H1 (cell line): Measurements from ENCODE around the gene PAAF1. TPM values are rescaled to one million over a fixed set of nuclear protein-coding genes. Genes with fewer than 3 reads are reported as not detected.

Source experiments
- CTCF ChIA-PET: fragments of 300-600 bp; sonication (Branson Sonifier 250); formaldehyde crosslinking; loops from one replicate; lab custom pipeline; 2021; ENCODE audit not compliant: partially characterized antibody; lab: Charles Lee
- POLR2A ChIA-PET: fragments of 300-600 bp; sonication (Branson Sonifier 250); formaldehyde crosslinking; loops from one replicate; lab custom pipeline; 2021; ENCODE audit warnings: inconsistent platforms; ENCODE audit not compliant: partially characterized antibody; lab: Charles Lee
- DNase-seq, 2 experiments: peaks; one replicate each; pipeline versions ENCODE4 v3.0.0 to v3.0.0-alpha.2; 2010 to 2022; ENCODE audit warnings: low spot score in 2 of 2, low read depth in 1 of 2, mixed read lengths in 1 of 2
- FAIRE-seq: peaks from 2 replicates; lab custom pipeline; 2011; peaks lifted over from hg19 to GRCh38; lab: Jason Lieb, UNC
- H2AFZ ChIP-seq: 2 replicates; pipeline ENCODE4 v1.8.1; 2012; ENCODE audit warnings: low read length, inconsistent platforms
- H2AK5ac ChIP-seq: 2 replicates; pipeline ENCODE4 v1.6.1; 2013; ENCODE audit warnings: low read depth, low read length
- H2BK120ac ChIP-seq: replicated peaks from 2 replicates; pipeline ENCODE3; 2013; ENCODE audit warnings: low read depth, low read length, inconsistent platforms
- H2BK12ac ChIP-seq: 2 replicates; pipeline ENCODE4 v1.6.1; 2013; ENCODE audit warnings: low read depth, low read length
- H2BK15ac ChIP-seq: 2 replicates; pipeline ENCODE4 v1.6.1; 2013; ENCODE audit warnings: low read length
- H2BK20ac ChIP-seq: 2 replicates; pipeline ENCODE4 v1.6.1; 2013; ENCODE audit warnings: low read length
- H2BK5ac ChIP-seq: 2 replicates; pipeline ENCODE4 v1.6.1; 2013; ENCODE audit warnings: low read depth, low read length
- H3K14ac ChIP-seq: 2 replicates; pipeline ENCODE4 v1.6.1; 2013; ENCODE audit warnings: inconsistent platforms; ENCODE audit not compliant: insufficient read length
- H3K18ac ChIP-seq: 2 replicates; pipeline ENCODE4 v1.6.1; 2013; ENCODE audit warnings: low read length; ENCODE audit errors: extremely low read depth
- H3K23ac ChIP-seq: 2 replicates; pipeline ENCODE4 v1.6.1; 2013; ENCODE audit warnings: inconsistent platforms; ENCODE audit not compliant: insufficient read length
- H3K23me2 ChIP-seq: 2 replicates; pipeline ENCODE4 v1.6.1; 2013; ENCODE audit warnings: low read depth, low read length
- H3K27ac ChIP-seq: 2 replicates; pipeline ENCODE4 v1.6.1; 2011; ENCODE audit warnings: low read depth, low read length, inconsistent platforms
- H3K27me3 ChIP-seq, 4 experiments: replicated peaks in 1 of 4; 1 replicate in 1 of 4; 2 replicates in 3 of 4; pipeline versions ENCODE4 v1.6.1 to v1.8.1; 2011 to 2013; ENCODE audit warnings: low read length in 3 of 4, mild to moderate bottlenecking in 3 of 4, inconsistent platforms in 2 of 4, mixed read lengths in 2 of 4, moderate library complexity in 1 of 4; ENCODE audit not compliant: control insufficient read depth in 3 of 4, insufficient read depth in 3 of 4; ENCODE audit errors: extremely low read depth in 1 of 4
- H3K36me3 ChIP-seq, 4 experiments: 2 replicates each; pipeline versions ENCODE4 v1.6.1 to v1.8.1; 2011 to 2013; ENCODE audit warnings: mild to moderate bottlenecking in 4 of 4, low read length in 3 of 4, moderate library complexity in 2 of 4, control low read depth in 1 of 4, inconsistent platforms in 1 of 4; ENCODE audit not compliant: insufficient read depth in 4 of 4, control insufficient read depth in 2 of 4
- H3K4ac ChIP-seq: replicated peaks from 2 replicates; pipeline ENCODE3; 2013; ENCODE audit warnings: low read length, low read depth, mixed read lengths, inconsistent platforms; ENCODE audit not compliant: insufficient read length
- H3K4me1 ChIP-seq, 4 experiments: replicated peaks in 1 of 4; 1 replicate in 1 of 4; 2 replicates in 3 of 4; pipeline versions ENCODE4 v1.6.1 to v1.8.1; 2011 to 2013; ENCODE audit warnings: low read length in 3 of 4, inconsistent platforms in 2 of 4, mixed read lengths in 1 of 4; ENCODE audit not compliant: insufficient read depth in 4 of 4, control insufficient read depth in 3 of 4
- H3K4me2 ChIP-seq, 2 experiments: 2 replicates each; pipeline versions ENCODE4 v1.6.1 to v1.8.1; 2011 to 2013; ENCODE audit warnings: low read depth in 2 of 2, low read length in 2 of 2, control low read depth in 1 of 2, inconsistent platforms in 1 of 2, mild to moderate bottlenecking in 1 of 2; ENCODE audit not compliant: insufficient read depth in 1 of 2
- H3K4me3 ChIP-seq, 4 experiments: fragments of 200-600, 300-600 bp in 1 of 4; sonication (generic), shearing (Covaris generic), sonication (Bioruptor Twin) in 1 of 4; 2 replicates each; pipeline versions ENCODE4 v1.5.1 to v1.8.1; 2011 to 2016; ENCODE audit warnings: low read length in 4 of 4, low read depth in 3 of 4, control low read depth in 2 of 4, inconsistent platforms in 2 of 4, mild to moderate bottlenecking in 2 of 4, mixed read lengths in 1 of 4, moderate library complexity in 1 of 4; ENCODE audit not compliant: insufficient read depth in 2 of 4; ENCODE audit errors: extremely low read depth in 1 of 4
- H3K56ac ChIP-seq: replicated peaks from 2 replicates; pipeline ENCODE3; 2013; ENCODE audit warnings: low read depth, mild to moderate bottlenecking, mixed read lengths, low read length, inconsistent platforms; ENCODE audit not compliant: insufficient read length
- H3K79me1 ChIP-seq: 2 replicates; pipeline ENCODE4 v1.6.1; 2013; ENCODE audit warnings: low read depth, low read length, control low read depth
- H3K79me2 ChIP-seq, 2 experiments: 2 replicates each; pipeline versions ENCODE4 v1.6.1 to v1.8.1; 2012 to 2013; ENCODE audit warnings: low read length in 2 of 2, mild to moderate bottlenecking in 2 of 2, inconsistent platforms in 1 of 2; ENCODE audit not compliant: insufficient read depth in 2 of 2, control insufficient read depth in 1 of 2
- H3K9ac ChIP-seq, 4 experiments: replicated peaks in 1 of 4; 1 replicate in 1 of 4; 2 replicates in 3 of 4; pipeline versions ENCODE4 v1.6.1 to v1.8.1; 2011 to 2013; ENCODE audit warnings: low read depth in 3 of 4, low read length in 3 of 4, control low read depth in 2 of 4, mild to moderate bottlenecking in 2 of 4, moderate library complexity in 2 of 4, inconsistent platforms in 1 of 4; ENCODE audit errors: extremely low read depth in 1 of 4
- H3K9me3 ChIP-seq, 2 experiments: 2 replicates each; pipeline versions ENCODE4 v1.6.1 to v1.8.1; 2012 to 2013; ENCODE audit warnings: mild to moderate bottlenecking in 2 of 2, moderate library complexity in 2 of 2, control low read depth in 1 of 2, inconsistent platforms in 1 of 2, low read depth in 1 of 2, low read length in 1 of 2, mixed read lengths in 1 of 2; ENCODE audit not compliant: insufficient read depth in 2 of 2
- H4K20me1 ChIP-seq, 2 experiments: replicated peaks in 1 of 2; 2 replicates each; pipeline versions ENCODE3 to v1.8.1; 2011 to 2013; ENCODE audit warnings: inconsistent platforms in 2 of 2, low read length in 2 of 2, mild to moderate bottlenecking in 1 of 2; ENCODE audit not compliant: insufficient read depth in 2 of 2, control insufficient read depth in 1 of 2
- H4K5ac ChIP-seq: 2 replicates; pipeline ENCODE4 v1.6.1; 2013; ENCODE audit warnings: low read length, low read depth, mixed read lengths, inconsistent platforms; ENCODE audit not compliant: insufficient read length
- H4K8ac ChIP-seq: 2 replicates; pipeline ENCODE4 v1.8.0; 2013; ENCODE audit warnings: mild to moderate bottlenecking, moderate library complexity, low read length, inconsistent platforms; ENCODE audit not compliant: insufficient read depth; ENCODE audit errors: extremely low read depth
- H4K91ac ChIP-seq: replicated peaks from 2 replicates; pipeline ENCODE3; 2013; ENCODE audit warnings: low read length, mixed read lengths, inconsistent platforms; ENCODE audit not compliant: insufficient read length
- BRCA1 ChIP-seq: IDR thresholded peaks from 2 replicates; pipeline ENCODE4 v1.6.1; 2012; ENCODE audit warnings: low read depth, low read length, improper control_type of control experiment
- CBX8 ChIP-seq: fragments of 300-800, 300-1000 bp; sonication (generic); IDR thresholded peaks from 2 replicates; pipeline ENCODE4 v1.7.1; 2016; ENCODE audit warnings: low read depth, low read length, borderline replicate concordance
- CHD1 ChIP-seq: IDR thresholded peaks from 2 replicates; pipeline ENCODE4 v1.6.1; 2012; ENCODE audit warnings: low read depth, low read length, improper control_type of control experiment
- EP300 ChIP-seq, 2 experiments: IDR thresholded peaks; 1 replicate in 1 of 2; 2 replicates in 1 of 2; pipeline ENCODE4 v1.6.1; 2011 to 2012; ENCODE audit warnings: low read depth in 2 of 2, low read length in 2 of 2, mild to moderate bottlenecking in 2 of 2, borderline replicate concordance in 1 of 2, inconsistent platforms in 1 of 2, moderate library complexity in 1 of 2
- EZH2 ChIP-seq: fragments of 200-600 bp; sonication (generic); IDR thresholded peaks from 2 replicates; pipeline ENCODE4 v1.7.1; 2012; ENCODE audit warnings: low read depth, mild to moderate bottlenecking, moderate library complexity, low read length, inconsistent platforms; ENCODE audit not compliant: severe bottlenecking
- KDM1A ChIP-seq: fragments of 200-600, 300-600 bp; sonication (generic); IDR thresholded peaks from 2 replicates; pipeline ENCODE4 v1.7.1; 2016; ENCODE audit warnings: mild to moderate bottlenecking, low read length, borderline replicate concordance
- MAFK ChIP-seq: IDR thresholded peaks from 2 replicates; pipeline ENCODE4 v1.6.1; 2012; ENCODE audit warnings: low read depth, mild to moderate bottlenecking, improper control_type of control experiment, low read length
- MAX ChIP-seq: IDR thresholded peaks from 2 replicates; pipeline ENCODE4 v1.6.1; 2012; ENCODE audit warnings: inconsistent platforms
- NRF1 ChIP-seq: IDR thresholded peaks from 2 replicates; pipeline ENCODE4 v1.6.1; 2011; ENCODE audit warnings: mild to moderate bottlenecking, low read depth, low read length, improper control_type of control experiment
- RNF2 ChIP-seq: fragments of 200-900, 300-1000 bp; sonication (generic); IDR thresholded peaks from 2 replicates; pipeline ENCODE4 v1.7.1; 2016; ENCODE audit warnings: borderline replicate concordance, low read depth, mild to moderate bottlenecking, antibody characterized with exemption, low read length; ENCODE audit not compliant: poor library complexity, severe bottlenecking; ENCODE audit errors: missing control alignments
- SIN3A ChIP-seq, 2 experiments: IDR thresholded peaks in 1 of 2; conservative IDR thresholded peaks in 1 of 2; 2 replicates each; pipeline ENCODE4 v1.6.1; 2011 to 2012; ENCODE audit warnings: low read length in 2 of 2, improper control_type of control experiment in 1 of 2, low read depth in 1 of 2, mild to moderate bottlenecking in 1 of 2
- TAF1 ChIP-seq: IDR thresholded peaks from 2 replicates; pipeline ENCODE4 v1.6.1; 2011; ENCODE audit warnings: mild to moderate bottlenecking, low read depth, low read length
- TCF12 ChIP-seq: IDR thresholded peaks from 2 replicates; pipeline ENCODE4 v1.6.1; 2011; ENCODE audit warnings: low read depth, mild to moderate bottlenecking, low read length
- WGBS, 2 experiments: shearing (Covaris generic) in 1 of 2; methylation state at CpG; one replicate each; pipeline versions ENCODE4 v1.1.6 to v1.1.7; 2013 to 2015; ENCODE audit warnings: low lambda C conversion rate in 2 of 2, mixed read lengths in 2 of 2, inconsistent platforms in 1 of 2, low coverage in 1 of 2, missing lambda C conversion rate in 1 of 2; ENCODE audit not compliant: insufficient replicate concordance in 2 of 2, insufficient coverage in 1 of 2, insufficient read length in 1 of 2; ENCODE audit errors: extremely low coverage in 1 of 2, missing lambda C conversion rate in 1 of 2; 5-methylcytosine and 5-hydroxymethylcytosine counted together
- polyA plus RNA-seq, 7 experiments: library from polyadenylated mRNA; depleted of rRNA in 3 of 7; stranded (reverse) in 5 of 7; unstranded in 2 of 7; fragments of >200 nt in 5 of 7; fragments of 200-250 nt in 2 of 7; gene quantifications; 1 replicate in 5 of 7; 2 replicates in 1 of 7; 4 replicates in 1 of 7; pipeline versions ENCODE4 v1.2.1 to v1.2.3, GENCODE V29; 2011 to 2013; ENCODE audit warnings: missing spikeins in 2 of 7, mixed read lengths in 2 of 7
- total RNA-seq: library from RNA; stranded (reverse); fragmentation: NEBNext Ultra II Directional; extraction: Animal tissue kit (Norgen Biotek cat#: 25700); gene quantifications from 2 replicates; pipeline ENCODE4 v1.2.1, GENCODE V29; 2021

The PAAF1 gene
- total and polyA plus RNA-seq, 2 of the 8 experiments (the other 6 are each of a cell fraction or from before 2014, with no cell fraction given), result 24.4 to 28.8 TPM

GRCh38 chr11:73893041-73893440 is 16.2 kb downstream of the PAAF1 start:
- Histone ChIP-seq H2BK120ac (no peak overlapping the region), H2AFZ (no peak overlapping the region), H3K27ac (no peak overlapping the region), H3K9ac (no peak overlapping the region), H3K79me1 (no peaks in the 10 kb centered on the region), H2BK15ac (no peak overlapping the region), H2AK5ac (no peak overlapping the region), H3K4me1 (no peaks in the 10 kb centered on the region), H3K14ac (no peak overlapping the region), H3K4ac (no peak overlapping the region), H2BK20ac (no peak overlapping the region), H3K79me2 (no peaks in the 10 kb centered on the region), H4K5ac (no peak overlapping the region), H4K8ac (no peak overlapping the region), H3K56ac (no peak overlapping the region), H3K36me3 (peaks cover 0 to 19% (median 0%) of the 10 kb centered on the region in 4 experiments; a peak in 2 of 8 replicates), H2BK5ac (no peak overlapping the region), H3K23ac (no peak overlapping the region), H3K18ac (no peak overlapping the region), H4K20me1 (no peaks in the 10 kb centered on the region), H3K9me3 (peaks cover 3 to 9% of the 10 kb centered on the region in 2 experiments; a peak in 1 of 4 replicates), H3K27me3 (no peaks in the 10 kb centered on the region), H3K4me3 (no peak overlapping the region), H4K91ac (no peak overlapping the region), H2BK12ac (no peak overlapping the region), H3K23me2 (no peaks in the 10 kb centered on the region; the same call in 1 of the 2 replicates), H3K4me2 (no peak overlapping the region)
- POLR2A ChIA-PET, result interaction anchor here (0.7 to 2.3 kb wide), 4 partner anchors 10 to 113 kb away, joined by 3 to 7 read pairs (median 4); no protein-coding TSS in a partner anchor
- FAIRE-seq (no peak), DNase-seq (no peak)
- 91% methylated on average over 3 of the region's 3 CpGs; no CpG with 5 or more reads in 1 of the 2 experiments for WGBS, 2 experiments
- CTCF ChIA-PET, result interaction anchor here (0.9 to 1.6 kb wide), 2 partner anchors 13 to 17 kb away, joined by 3 to 7 read pairs; no protein-coding TSS in a partner anchor
- no peak for TF ChIP-seq TCF12
- no peak for TF ChIP-seq MAFK
- no peak for TF ChIP-seq RNF2
- no peak for TF ChIP-seq KDM1A
- no peak for TF ChIP-seq NRF1
- no peak for TF ChIP-seq CHD1
- TF ChIP-seq CBX8, result no peak
- no peak for TF ChIP-seq EZH2
- no peak for TF ChIP-seq SIN3A (conservative IDR thresholded peaks at IDR 0.05 in 1 of 2, IDR thresholded peaks at IDR 0.05 in 1 of 2; ENCODE audit: low read depth in 1 of 2, low read length in 2 of 2)
- TF ChIP-seq EP300 (IDR thresholded peaks at IDR 0.05; ENCODE audit: borderline replicate concordance in 1 of 2, low read depth in 2 of 2, low read length in 2 of 2), result no peak
- no peak for TF ChIP-seq MAX
- TF ChIP-seq TAF1, result no peak
- no peak for TF ChIP-seq BRCA1
